ENCODE results near the gene NUPR1. TPM values are rescaled to one million over a fixed set of nuclear protein-coding genes. Genes with fewer than 3 reads are reported as not detected.
A peak's percentile ranks its signal among the peaks of the same experiment; 100 is the strongest.

NUPR1 gene
- polyA plus RNA-seq, 1 donor (not counting 4 experiments of a cell fraction or from before 2014, with no cell fraction given) = 126 TPM

GRCh38 chr16:28549301-28549899 is 10.6 kb upstream of the NUPR1 start:
- Histone ChIP-seq H3K79me2 (ENCODE audit: control insufficient read depth, insufficient read depth, low read length) (no peaks in the 10 kb centered on the region), H4K20me1 (ENCODE audit: control insufficient read depth, extremely low read depth, insufficient read depth, low read length) (no peaks in the 10 kb centered on the region), H3K9me3 (ENCODE audit: control insufficient read depth, low read depth, low read length) (no peaks in the 10 kb centered on the region), H3K36me3 (ENCODE audit: control insufficient read depth in 2 of 2, extremely low read depth in 1 of 2, insufficient read depth in 2 of 2, low read length in 2 of 2) (no peaks in the 10 kb centered on the region), H3K27ac (ENCODE audit: control insufficient read depth, insufficient read depth, low read length) (no peak overlapping the region), H2AFZ (ENCODE audit: control insufficient read depth, low read length) (no peak overlapping the region), H3K9ac (ENCODE audit: control insufficient read depth, extremely low read depth, insufficient read depth, low read length) (no peak overlapping the region), H3K4me1 (ENCODE audit: control insufficient read depth, extremely low read depth, insufficient read depth, low read length) (no peaks in the 10 kb centered on the region), H3K4me3 (ENCODE audit: control insufficient read depth in 2 of 3, extremely low read depth in 1 of 3, insufficient read depth in 2 of 3, low read depth in 1 of 3, low read length in 3 of 3) (no peak overlapping the region), H3K4me2 (ENCODE audit: control insufficient read depth, extremely low read depth, insufficient read depth, low read depth, low read length) (no peak overlapping the region), H3K9me1 (ENCODE audit: control insufficient read depth, extremely low read depth, insufficient read depth, low read length) (no peaks in the 10 kb centered on the region), H3K27me3 (ENCODE audit: control insufficient read depth, extremely low read depth, insufficient read depth, low read length) (no peaks in the 10 kb centered on the region)
- DNase-seq (ENCODE audit: low read depth, low spot score) (no peak), FAIRE-seq (no peak)
- dilution Hi-C loops (cut with MboI; ENCODE audit: extremely low pct_ligation_motif_present, low sequenced_read_pairs) = no loop called here
- no peak for TF ChIP-seq EZH2 (IDR thresholded peaks at IDR 0.05; ENCODE audit: low read length)
- peak; percentile 40 to 67 (median 45) for TF ChIP-seq CTCF (optimal IDR thresholded peaks at IDR 0.05 in 1 of 3, IDR thresholded peaks at IDR 0.05 in 1 of 3, conservative IDR thresholded peaks at IDR 0.05 in 1 of 3; ENCODE audit: extremely low read depth in 1 of 3, insufficient read depth in 2 of 3, low read length in 3 of 3)

GRCh38 chr16:28548306-28548802 is 9.6 kb upstream of the NUPR1 start:
- Histone ChIP-seq H3K27me3 (ENCODE audit: control insufficient read depth, extremely low read depth, insufficient read depth, low read length) (no peaks in the 10 kb centered on the region), H3K9me1 (ENCODE audit: control insufficient read depth, extremely low read depth, insufficient read depth, low read length) (no peaks in the 10 kb centered on the region), H4K20me1 (ENCODE audit: control insufficient read depth, extremely low read depth, insufficient read depth, low read length) (no peaks in the 10 kb centered on the region), H3K36me3 (ENCODE audit: control insufficient read depth in 2 of 2, extremely low read depth in 1 of 2, insufficient read depth in 2 of 2, low read length in 2 of 2) (no peaks in the 10 kb centered on the region), H3K9ac (ENCODE audit: control insufficient read depth, extremely low read depth, insufficient read depth, low read length) (no peak overlapping the region), H3K79me2 (ENCODE audit: control insufficient read depth, insufficient read depth, low read length) (no peaks in the 10 kb centered on the region), H3K4me3 (ENCODE audit: control insufficient read depth in 2 of 3, extremely low read depth in 1 of 3, insufficient read depth in 2 of 3, low read depth in 1 of 3, low read length in 3 of 3) (no peak overlapping the region), H2AFZ (ENCODE audit: control insufficient read depth, low read length) (no peak overlapping the region), H3K4me2 (ENCODE audit: control insufficient read depth, extremely low read depth, insufficient read depth, low read depth, low read length) (no peak overlapping the region), H3K9me3 (ENCODE audit: control insufficient read depth, low read depth, low read length) (no peaks in the 10 kb centered on the region), H3K27ac (ENCODE audit: control insufficient read depth, insufficient read depth, low read length) (no peak overlapping the region), H3K4me1 (ENCODE audit: control insufficient read depth, extremely low read depth, insufficient read depth, low read length) (no peaks in the 10 kb centered on the region)
- dilution Hi-C loops (cut with MboI; ENCODE audit: extremely low pct_ligation_motif_present, low sequenced_read_pairs) = no loop called here
- DNase-seq (ENCODE audit: low read depth, low spot score) = no peak
- TF ChIP-seq CTCF (optimal IDR thresholded peaks at IDR 0.05 in 1 of 3, IDR thresholded peaks at IDR 0.05 in 1 of 3, conservative IDR thresholded peaks at IDR 0.05 in 1 of 3; ENCODE audit: extremely low read depth in 1 of 3, insufficient read depth in 2 of 3, low read length in 3 of 3) = no peak
- no peak for FAIRE-seq
